ENCODE results near the gene SLCO2A1.

DNA sequence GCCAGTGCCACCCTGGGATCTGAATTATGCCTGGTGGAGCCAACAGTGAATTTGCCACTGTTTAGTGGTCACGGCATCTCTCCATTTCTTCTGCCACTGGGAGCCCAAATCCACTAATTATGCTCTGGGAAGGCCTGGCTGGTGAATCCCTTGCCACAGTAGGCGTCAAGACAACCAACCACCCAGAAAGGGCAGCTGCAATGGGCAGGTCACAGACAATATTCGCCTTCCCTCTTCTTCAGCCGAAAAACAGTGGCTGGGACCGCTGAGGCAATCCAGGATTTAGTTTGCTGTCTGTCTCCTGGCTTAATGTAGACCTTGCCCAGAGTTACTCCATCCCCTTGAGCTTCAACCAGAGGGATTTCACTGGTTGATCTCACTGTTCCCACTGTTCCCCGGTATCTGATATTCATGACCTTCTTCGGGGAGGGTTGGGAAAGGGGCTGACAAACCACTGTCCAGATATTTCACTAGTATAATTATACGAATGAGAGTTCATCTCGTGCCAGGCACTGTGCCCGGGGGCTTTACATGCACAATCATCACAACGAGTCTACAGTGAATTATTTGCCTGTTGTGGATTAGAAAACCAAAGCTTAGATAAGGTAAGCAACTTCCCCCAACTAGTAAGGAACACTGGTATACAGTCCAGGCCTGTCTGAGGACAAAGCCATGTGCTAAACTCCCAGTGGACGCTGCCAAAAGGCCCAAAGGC lies 84.2 kb downstream of the SLCO2A1 start:
- TF ChIP-seq, protein P1, sequence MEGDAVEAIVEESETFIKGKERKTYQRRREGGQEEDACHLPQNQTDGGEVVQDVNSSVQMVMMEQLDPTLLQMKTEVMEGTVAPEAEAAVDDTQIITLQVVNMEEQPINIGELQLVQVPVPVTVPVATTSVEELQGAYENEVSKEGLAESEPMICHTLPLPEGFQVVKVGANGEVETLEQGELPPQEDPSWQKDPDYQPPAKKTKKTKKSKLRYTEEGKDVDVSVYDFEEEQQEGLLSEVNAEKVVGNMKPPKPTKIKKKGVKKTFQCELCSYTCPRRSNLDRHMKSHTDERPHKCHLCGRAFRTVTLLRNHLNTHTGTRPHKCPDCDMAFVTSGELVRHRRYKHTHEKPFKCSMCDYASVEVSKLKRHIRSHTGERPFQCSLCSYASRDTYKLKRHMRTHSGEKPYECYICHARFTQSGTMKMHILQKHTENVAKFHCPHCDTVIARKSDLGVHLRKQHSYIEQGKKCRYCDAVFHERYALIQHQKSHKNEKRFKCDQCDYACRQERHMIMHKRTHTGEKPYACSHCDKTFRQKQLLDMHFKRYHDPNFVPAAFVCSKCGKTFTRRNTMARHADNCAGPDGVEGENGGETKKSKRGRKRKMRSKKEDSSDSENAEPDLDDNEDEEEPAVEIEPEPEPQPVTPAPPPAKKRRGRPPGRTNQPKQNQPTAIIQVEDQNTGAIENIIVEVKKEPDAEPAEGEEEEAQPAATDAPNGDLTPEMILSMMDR (IDR thresholded peaks at IDR 0.05), result no peak
- no peak for TF ChIP-seq POLR2A (IDR thresholded peaks at IDR 0.05)

Data from Peyer's patch (tissue), 4 donors.